Upper lobe of left lung (tissue), 6 donors: ENCODE results near the gene RHBDD2. TPM values are rescaled to one million over a fixed set of nuclear protein-coding genes. Genes with fewer than 3 reads are reported as not detected.
"Not testable (repeated sequence)": the region's sequence is repeated elsewhere in the genome, so short reads cannot be mapped to it uniquely, and the experiment has no call there.

ENCODE experiments used
- ATAC-seq, 2 donors: fragments of 200-7000 bp; cut with Tn5 transposase; one replicate each; pipeline ENCODE4 v1.9.1; 2022; ENCODE audit warnings: mild to moderate bottlenecking in 2 of 2, moderate library complexity in 2 of 2; ENCODE audit not compliant: low FRiP score in 2 of 2
- DNase-seq, 2 donors: peaks; one replicate each; pipeline ENCODE4 v3.0.0-alpha.2; 2019 to 2020
- H3K27ac ChIP-seq, 4 donors: fragments of 200-600 bp; sonication (generic); one replicate each; pipeline ENCODE4 v1.5.1; 2016 to 2019
- H3K27me3 ChIP-seq, 4 donors: fragments of 200-600 bp; sonication (generic); one replicate each; pipeline ENCODE4 v1.5.1; 2017 to 2019
- H3K36me3 ChIP-seq, 4 donors: fragments of 200-600 bp; sonication (generic); one replicate each; pipeline ENCODE4 v1.5.1; 2016 to 2019
- H3K4me1 ChIP-seq, 4 donors: fragments of 200-600 bp; sonication (generic); one replicate each; pipeline ENCODE4 v1.5.1; 2018 to 2019
- H3K4me3 ChIP-seq, 4 donors: fragments of 200-600 bp; sonication (generic); one replicate each; pipeline ENCODE4 v1.5.1; 2017 to 2019; ENCODE audit warnings: mild to moderate bottlenecking in 2 of 4, moderate library complexity in 1 of 4
- H3K9me3 ChIP-seq, 4 donors: fragments of 200-600 bp; sonication (generic); one replicate each; pipeline ENCODE4 v1.5.1; 2018 to 2019
- CTCF ChIP-seq, 6 experiments: fragments of 450-650 bp in 4 of 6; fragments of 200-600 bp in 2 of 6; sonication (generic) in 2 of 6; IDR thresholded peaks; one replicate each; pipeline ENCODE4 v1.5.1; 2016 to 2019; ENCODE audit warnings: antibody characterized with exemption in 6 of 6
- EP300 ChIP-seq, 4 donors: sonication (generic); formaldehyde crosslinking; IDR thresholded peaks; one replicate each; pipeline ENCODE4 v1.5.1; 2017; ENCODE audit warnings: antibody characterized with exemption in 4 of 4, control low read depth in 2 of 4
- POLR2A ChIP-seq, 4 donors: fragments of 450-650 bp; IDR thresholded peaks; one replicate each; pipeline ENCODE4 v1.5.1; 2016 to 2017; ENCODE audit warnings: antibody characterized with exemption in 4 of 4, mild to moderate bottlenecking in 2 of 4
- POLR2AphosphoS5 ChIP-seq, 2 donors: sonication (generic); formaldehyde crosslinking; IDR thresholded peaks; one replicate each; pipeline ENCODE4 v1.5.1; 2017; ENCODE audit warnings: antibody characterized with exemption in 2 of 2
- WGBS, 2 donors: methylation state at CpG; one replicate each; pipeline ENCODE4 v1.1.5; 2017 to 2018; 5-methylcytosine and 5-hydroxymethylcytosine counted together
- total RNA-seq, 6 donors: library from RNA; depleted of rRNA in 4 of 6; stranded (reverse); fragments of >200 nt in 4 of 6; gene quantifications; one replicate each; pipeline versions ENCODE4 v1.1.0 to v1.2.1, GENCODE V29; 2016 to 2021
- donor health status: DM: no; HTN: no; CAD: no; lungs with moderate emphysema.
- donor health status: DM: no; HTN: yes; CAD: no; lungs with severe emphysema.

Gene RHBDD2
- total RNA-seq = 100 to 1,000 TPM in 2 of 6 donors, 10 to 100 TPM in 4; 35.6 to 132 (median 82.5) TPM

- peak within 1 kb of the TSS; percentile 73 to 93 (median 86) for H3K27ac ChIP-seq
- ATAC-seq = peak; percentile 97 to 98
- H3K4me1 ChIP-seq = peaks cover 18 to 26% (median 22%) of the 10 kb centered on the region in 4 donors
- peak within 1 kb of the TSS; percentile 52 to 98 (median 84) for H3K4me3 ChIP-seq
- peak; percentile 59 to 98 (median 92) for TF ChIP-seq POLR2A (IDR thresholded peaks at IDR 0.05)
- TF ChIP-seq EP300 (IDR thresholded peaks at IDR 0.05) = peak in 1 of 4 donors; percentile 27
- peak; percentile 98 to 99 for TF ChIP-seq POLR2AphosphoS5 (IDR thresholded peaks at IDR 0.05)
- TF ChIP-seq CTCF (IDR thresholded peaks at IDR 0.05) = peak in 4 of 6 experiments; percentile 34 to 48 (median 46)
- no peaks in the 10 kb centered on the region for H3K27me3 ChIP-seq
- DNase-seq = peak; percentile 95 to 99
- no peaks in the 10 kb centered on the region for H3K9me3 ChIP-seq
- peaks cover 16 to 35% (median 27%) of the 10 kb centered on the region in 4 donors for H3K36me3 ChIP-seq
- 2% methylated on average over 17 to 33 of the region's 65 CpGs for WGBS, 2 donors
Observed at GRCh38 chr7:75878769-75879611, at the start of gene RHBDD2. Gene RHBDD2 (plus strand): TSS chr7:75879034. CDS start chr7:75879083, 49 bp downstream.

- not testable (repeated sequence) for DNase-seq, H3K9me3 ChIP-seq, H3K4me1 ChIP-seq, ATAC-seq, H3K36me3 ChIP-seq, H3K27me3 ChIP-seq, H3K27ac ChIP-seq, H3K4me3 ChIP-seq
- WGBS, 2 donors = 75 to 81% methylated on average over 4 to 6 of the region's 6 CpGs
Observed at GRCh38 chr7:75829656-75830055, 49.2 kb upstream of the RHBDD2 start.

- Histone ChIP-seq H3K4me1 (no peaks in the 10 kb centered on the region), H3K4me3 (no peak overlapping the region), H3K27me3 (no peaks in the 10 kb centered on the region), H3K36me3 (no peaks in the 10 kb centered on the region), H3K9me3 (no peaks in the 10 kb centered on the region), H3K27ac (no peak overlapping the region)
- ATAC-seq = no peak
- TF ChIP-seq POLR2AphosphoS5 (IDR thresholded peaks at IDR 0.05) (no peak), CTCF (IDR thresholded peaks at IDR 0.05) (no peak), POLR2A (IDR thresholded peaks at IDR 0.05) (no peak), EP300 (IDR thresholded peaks at IDR 0.05) (no peak)
- no peak for DNase-seq
- 89 to 93% methylated on average over 6 of the region's 6 CpGs for WGBS, 2 donors
Observed at GRCh38 chr7:75830978-75831377, 47.9 kb upstream of the RHBDD2 start.

GRCh38 chr7:75833662-75834061, 45.2 kb upstream of the RHBDD2 start:
- WGBS, 2 donors = 88 to 89% methylated on average over 6 of the region's 6 CpGs

GRCh38 chr7:75835688-75836285, 43.0 kb upstream of the RHBDD2 start:
- H3K36me3 ChIP-seq = no peaks in the 10 kb centered on the region
- 92 to 93% methylated on average over 29 of the region's 29 CpGs for WGBS, 2 donors

More at GRCh38 chr7:75833662-75834061, 45.2 kb upstream of the RHBDD2 start:
- not testable (repeated sequence) for H3K27ac ChIP-seq, H3K36me3 ChIP-seq, H3K4me1 ChIP-seq, ATAC-seq, H3K27me3 ChIP-seq, H3K9me3 ChIP-seq, H3K4me3 ChIP-seq, DNase-seq

More at GRCh38 chr7:75835688-75836285, 43.0 kb upstream of the RHBDD2 start:
- no peak for TF ChIP-seq POLR2A (IDR thresholded peaks at IDR 0.05)
- no peak for TF ChIP-seq EP300 (IDR thresholded peaks at IDR 0.05)
- no peak for TF ChIP-seq CTCF (IDR thresholded peaks at IDR 0.05)
- no peak for TF ChIP-seq POLR2AphosphoS5 (IDR thresholded peaks at IDR 0.05)
- Histone ChIP-seq H3K27me3 (no peaks in the 10 kb centered on the region), H3K27ac (no peak overlapping the region), H3K4me3 (no peak overlapping the region), H3K9me3 (no peaks in the 10 kb centered on the region), H3K4me1 (no peaks in the 10 kb centered on the region)
- ATAC-seq = no peak
- DNase-seq = peak in 1 of 2 donors; percentile 35
